H1 (cell line): ENCODE measurements around the gene PARD3. TPM values are rescaled to one million over a fixed set of nuclear protein-coding genes. Genes with fewer than 3 reads are reported as not detected.

Source experiments
- CTCF ChIA-PET: fragments of 300-600 bp; sonication (Branson Sonifier 250); formaldehyde crosslinking; loops from one replicate; lab custom pipeline; 2021; ENCODE audit not compliant: partially characterized antibody; lab: Charles Lee
- POLR2A ChIA-PET: fragments of 300-600 bp; sonication (Branson Sonifier 250); formaldehyde crosslinking; loops from one replicate; lab custom pipeline; 2021; ENCODE audit warnings: inconsistent platforms; ENCODE audit not compliant: partially characterized antibody; lab: Charles Lee
- DNase-seq, 2 experiments: peaks; one replicate each; pipeline versions ENCODE4 v3.0.0 to v3.0.0-alpha.2; 2010 to 2022; ENCODE audit warnings: low spot score in 2 of 2, low read depth in 1 of 2, mixed read lengths in 1 of 2
- FAIRE-seq: peaks from 2 replicates; lab custom pipeline; 2011; peaks lifted over from hg19 to GRCh38; lab: Jason Lieb, UNC
- H2AFZ ChIP-seq: 2 replicates; pipeline ENCODE4 v1.8.1; 2012; ENCODE audit warnings: low read length, inconsistent platforms
- H2AK5ac ChIP-seq: 2 replicates; pipeline ENCODE4 v1.6.1; 2013; ENCODE audit warnings: low read depth, low read length
- H2BK120ac ChIP-seq: replicated peaks from 2 replicates; pipeline ENCODE3; 2013; ENCODE audit warnings: low read depth, low read length, inconsistent platforms
- H2BK12ac ChIP-seq: 2 replicates; pipeline ENCODE4 v1.6.1; 2013; ENCODE audit warnings: low read depth, low read length
- H2BK15ac ChIP-seq: 2 replicates; pipeline ENCODE4 v1.6.1; 2013; ENCODE audit warnings: low read length
- H2BK20ac ChIP-seq: 2 replicates; pipeline ENCODE4 v1.6.1; 2013; ENCODE audit warnings: low read length
- H2BK5ac ChIP-seq: 2 replicates; pipeline ENCODE4 v1.6.1; 2013; ENCODE audit warnings: low read depth, low read length
- H3K14ac ChIP-seq: 2 replicates; pipeline ENCODE4 v1.6.1; 2013; ENCODE audit warnings: inconsistent platforms; ENCODE audit not compliant: insufficient read length
- H3K18ac ChIP-seq: 2 replicates; pipeline ENCODE4 v1.6.1; 2013; ENCODE audit warnings: low read length; ENCODE audit errors: extremely low read depth
- H3K23ac ChIP-seq: 2 replicates; pipeline ENCODE4 v1.6.1; 2013; ENCODE audit warnings: inconsistent platforms; ENCODE audit not compliant: insufficient read length
- H3K23me2 ChIP-seq: 2 replicates; pipeline ENCODE4 v1.6.1; 2013; ENCODE audit warnings: low read depth, low read length
- H3K27ac ChIP-seq: 2 replicates; pipeline ENCODE4 v1.6.1; 2011; ENCODE audit warnings: low read depth, low read length, inconsistent platforms
- H3K27me3 ChIP-seq, 4 experiments: replicated peaks in 1 of 4; 1 replicate in 1 of 4; 2 replicates in 3 of 4; pipeline versions ENCODE4 v1.6.1 to v1.8.1; 2011 to 2013; ENCODE audit warnings: low read length in 3 of 4, mild to moderate bottlenecking in 3 of 4, inconsistent platforms in 2 of 4, mixed read lengths in 2 of 4, moderate library complexity in 1 of 4; ENCODE audit not compliant: control insufficient read depth in 3 of 4, insufficient read depth in 3 of 4; ENCODE audit errors: extremely low read depth in 1 of 4
- H3K36me3 ChIP-seq, 4 experiments: 2 replicates each; pipeline versions ENCODE4 v1.6.1 to v1.8.1; 2011 to 2013; ENCODE audit warnings: mild to moderate bottlenecking in 4 of 4, low read length in 3 of 4, moderate library complexity in 2 of 4, control low read depth in 1 of 4, inconsistent platforms in 1 of 4; ENCODE audit not compliant: insufficient read depth in 4 of 4, control insufficient read depth in 2 of 4
- H3K4ac ChIP-seq: replicated peaks from 2 replicates; pipeline ENCODE3; 2013; ENCODE audit warnings: low read length, low read depth, mixed read lengths, inconsistent platforms; ENCODE audit not compliant: insufficient read length
- H3K4me1 ChIP-seq, 4 experiments: replicated peaks in 1 of 4; 1 replicate in 1 of 4; 2 replicates in 3 of 4; pipeline versions ENCODE4 v1.6.1 to v1.8.1; 2011 to 2013; ENCODE audit warnings: low read length in 3 of 4, inconsistent platforms in 2 of 4, mixed read lengths in 1 of 4; ENCODE audit not compliant: insufficient read depth in 4 of 4, control insufficient read depth in 3 of 4
- H3K4me2 ChIP-seq, 2 experiments: 2 replicates each; pipeline versions ENCODE4 v1.6.1 to v1.8.1; 2011 to 2013; ENCODE audit warnings: low read depth in 2 of 2, low read length in 2 of 2, control low read depth in 1 of 2, inconsistent platforms in 1 of 2, mild to moderate bottlenecking in 1 of 2; ENCODE audit not compliant: insufficient read depth in 1 of 2
- H3K4me3 ChIP-seq, 4 experiments: fragments of 200-600, 300-600 bp in 1 of 4; sonication (generic), shearing (Covaris generic), sonication (Bioruptor Twin) in 1 of 4; 2 replicates each; pipeline versions ENCODE4 v1.5.1 to v1.8.1; 2011 to 2016; ENCODE audit warnings: low read length in 4 of 4, low read depth in 3 of 4, control low read depth in 2 of 4, inconsistent platforms in 2 of 4, mild to moderate bottlenecking in 2 of 4, mixed read lengths in 1 of 4, moderate library complexity in 1 of 4; ENCODE audit not compliant: insufficient read depth in 2 of 4; ENCODE audit errors: extremely low read depth in 1 of 4
- H3K56ac ChIP-seq: replicated peaks from 2 replicates; pipeline ENCODE3; 2013; ENCODE audit warnings: low read depth, mild to moderate bottlenecking, mixed read lengths, low read length, inconsistent platforms; ENCODE audit not compliant: insufficient read length
- H3K79me1 ChIP-seq: 2 replicates; pipeline ENCODE4 v1.6.1; 2013; ENCODE audit warnings: low read depth, low read length, control low read depth
- H3K79me2 ChIP-seq, 2 experiments: 2 replicates each; pipeline versions ENCODE4 v1.6.1 to v1.8.1; 2012 to 2013; ENCODE audit warnings: low read length in 2 of 2, mild to moderate bottlenecking in 2 of 2, inconsistent platforms in 1 of 2; ENCODE audit not compliant: insufficient read depth in 2 of 2, control insufficient read depth in 1 of 2
- H3K9ac ChIP-seq, 4 experiments: replicated peaks in 1 of 4; 1 replicate in 1 of 4; 2 replicates in 3 of 4; pipeline versions ENCODE4 v1.6.1 to v1.8.1; 2011 to 2013; ENCODE audit warnings: low read depth in 3 of 4, low read length in 3 of 4, control low read depth in 2 of 4, mild to moderate bottlenecking in 2 of 4, moderate library complexity in 2 of 4, inconsistent platforms in 1 of 4; ENCODE audit errors: extremely low read depth in 1 of 4
- H3K9me3 ChIP-seq, 2 experiments: 2 replicates each; pipeline versions ENCODE4 v1.6.1 to v1.8.1; 2012 to 2013; ENCODE audit warnings: mild to moderate bottlenecking in 2 of 2, moderate library complexity in 2 of 2, control low read depth in 1 of 2, inconsistent platforms in 1 of 2, low read depth in 1 of 2, low read length in 1 of 2, mixed read lengths in 1 of 2; ENCODE audit not compliant: insufficient read depth in 2 of 2
- H4K20me1 ChIP-seq, 2 experiments: replicated peaks in 1 of 2; 2 replicates each; pipeline versions ENCODE3 to v1.8.1; 2011 to 2013; ENCODE audit warnings: inconsistent platforms in 2 of 2, low read length in 2 of 2, mild to moderate bottlenecking in 1 of 2; ENCODE audit not compliant: insufficient read depth in 2 of 2, control insufficient read depth in 1 of 2
- H4K5ac ChIP-seq: 2 replicates; pipeline ENCODE4 v1.6.1; 2013; ENCODE audit warnings: low read length, low read depth, mixed read lengths, inconsistent platforms; ENCODE audit not compliant: insufficient read length
- H4K8ac ChIP-seq: 2 replicates; pipeline ENCODE4 v1.8.0; 2013; ENCODE audit warnings: mild to moderate bottlenecking, moderate library complexity, low read length, inconsistent platforms; ENCODE audit not compliant: insufficient read depth; ENCODE audit errors: extremely low read depth
- H4K91ac ChIP-seq: replicated peaks from 2 replicates; pipeline ENCODE3; 2013; ENCODE audit warnings: low read length, mixed read lengths, inconsistent platforms; ENCODE audit not compliant: insufficient read length
- JUN ChIP-seq: IDR thresholded peaks from 2 replicates; pipeline ENCODE4 v1.6.1; 2011; ENCODE audit warnings: low read depth, mild to moderate bottlenecking, improper control_type of control experiment, low read length
- WGBS, 2 experiments: shearing (Covaris generic) in 1 of 2; methylation state at CpG; one replicate each; pipeline versions ENCODE4 v1.1.6 to v1.1.7; 2013 to 2015; ENCODE audit warnings: low lambda C conversion rate in 2 of 2, mixed read lengths in 2 of 2, inconsistent platforms in 1 of 2, low coverage in 1 of 2, missing lambda C conversion rate in 1 of 2; ENCODE audit not compliant: insufficient replicate concordance in 2 of 2, insufficient coverage in 1 of 2, insufficient read length in 1 of 2; ENCODE audit errors: extremely low coverage in 1 of 2, missing lambda C conversion rate in 1 of 2; 5-methylcytosine and 5-hydroxymethylcytosine counted together
- polyA plus RNA-seq, 7 experiments: library from polyadenylated mRNA; depleted of rRNA in 3 of 7; stranded (reverse) in 5 of 7; unstranded in 2 of 7; fragments of >200 nt in 5 of 7; fragments of 200-250 nt in 2 of 7; gene quantifications; 1 replicate in 5 of 7; 2 replicates in 1 of 7; 4 replicates in 1 of 7; pipeline versions ENCODE4 v1.2.1 to v1.2.3, GENCODE V29; 2011 to 2013; ENCODE audit warnings: missing spikeins in 2 of 7, mixed read lengths in 2 of 7
- total RNA-seq: library from RNA; stranded (reverse); fragmentation: NEBNext Ultra II Directional; extraction: Animal tissue kit (Norgen Biotek cat#: 25700); gene quantifications from 2 replicates; pipeline ENCODE4 v1.2.1, GENCODE V29; 2021

PARD3 gene
- total and polyA plus RNA-seq, 2 of the 8 experiments (the other 6 are each of a cell fraction or from before 2014, with no cell fraction given): 19.7 to 49.1 TPM

GRCh38 chr10:34768972-34769330 is 46.1 kb downstream of the PARD3 start:
- H3K9ac ChIP-seq: no peak overlapping the region
- no peak overlapping the region for H3K27ac ChIP-seq
- H3K14ac ChIP-seq: no peak overlapping the region
- no peak overlapping the region for H2BK5ac ChIP-seq
- H4K5ac ChIP-seq: no peak overlapping the region
- H3K56ac ChIP-seq: no peak overlapping the region
- no peak overlapping the region for H4K91ac ChIP-seq
- H3K23ac ChIP-seq: no peak overlapping the region
- CTCF ChIA-PET: interaction anchor here (0.7 to 1.1 kb wide), 3 partner anchors 62 to 217 kb away, joined by 3 to 4 read pairs (median 3); no protein-coding TSS in a partner anchor
- H2AK5ac ChIP-seq: no peak overlapping the region
- H3K79me2 ChIP-seq: peaks cover 4 to 93% of the 10 kb centered on the region in 2 experiments; a peak in 3 of 4 replicates
- DNase-seq: no peak
- H2BK20ac ChIP-seq: no peak overlapping the region
- TF ChIP-seq JUN: no peak
- no peak for FAIRE-seq
- no peaks in the 10 kb centered on the region for H3K23me2 ChIP-seq
- H2BK15ac ChIP-seq: no peak overlapping the region
- no peak overlapping the region for H4K8ac ChIP-seq
- H3K4me2 ChIP-seq: no peak overlapping the region
- H3K9me3 ChIP-seq: no peaks in the 10 kb centered on the region
- H3K4me3 ChIP-seq: no peak overlapping the region
- no peak overlapping the region for H3K18ac ChIP-seq
- H3K27me3 ChIP-seq: no peaks in the 10 kb centered on the region
- H4K20me1 ChIP-seq: peaks cover 10 to 17% of the 10 kb centered on the region in 2 experiments
- H2AFZ ChIP-seq: no peak overlapping the region
- H3K4ac ChIP-seq: no peak overlapping the region
- WGBS, 2 experiments: 88% methylated on average over 8 of the region's 8 CpGs; no CpG with 5 or more reads in 1 of the 2 experiments
- H3K79me1 ChIP-seq: peaks cover 20% of the 10 kb centered on the region
- POLR2A ChIA-PET: interaction anchor here (1.4 kb wide), 1 partner anchor 14 kb away, joined by 5 read pairs; no protein-coding TSS in a partner anchor
- peaks cover 7 to 23% (median 14%) of the 10 kb centered on the region in 4 experiments for H3K4me1 ChIP-seq
- H2BK12ac ChIP-seq: no peak overlapping the region
- H2BK120ac ChIP-seq: no peak overlapping the region
- no peaks in the 10 kb centered on the region for H3K36me3 ChIP-seq
